NCI-H2107 treated with DMSO at 0.1 percent for 48 hours (cell line): ENCODE results near the gene EHBP1L1.

ENCODE experiments used
- DNase-seq: peaks from one replicate; lab custom pipeline; 2025; ENCODE audit not compliant: unreplicated experiment; lab: John Stamatoyannopoulos, UW

Gene EHBP1L1

GRCh38 chr11:65592858-65593517, 17.1 kb downstream of the EHBP1L1 start:
- DNase-seq: no peak

- no peak for DNase-seq
These were observed 17.9 kb downstream of the EHBP1L1 start for GRCh38 chr11:65593518-65594414.

GRCh38 chr11:65595131-65595530, 19.3 kb downstream of the EHBP1L1 start:
- DNase-seq: no peak

GRCh38 chr11:65595543-65596281, 19.9 kb downstream of the EHBP1L1 start, which contains the start of gene KCNK7:
Gene KCNK7, minus strand, starts transcription at chr11:65595800. Its CDS starts 28 bp downstream, at chr11:65595772.
- no peak for DNase-seq

- DNase-seq: no peak
These were observed 20.7 kb downstream of the EHBP1L1 start for GRCh38 chr11:65596520-65596919.

- no peak for DNase-seq
These were observed 22.4 kb downstream of the EHBP1L1 start for GRCh38 chr11:65598258-65598699.

- no peak for DNase-seq
These were observed 23.5 kb downstream of the EHBP1L1 start for GRCh38 chr11:65599216-65599954.

GRCh38 chr11:65599955-65600246, 24.0 kb downstream of the EHBP1L1 start:
- DNase-seq: no peak

GRCh38 chr11:65604258-65604657, 28.4 kb downstream of the EHBP1L1 start:
- DNase-seq: no peak

- DNase-seq: no peak
These were observed 31.2 kb downstream of the EHBP1L1 start for GRCh38 chr11:65606876-65607613.

GRCh38 chr11:65607614-65608426, 32.0 kb downstream of the EHBP1L1 start:
- DNase-seq: no peak

GRCh38 chr11:65609229-65609628, 33.4 kb downstream of the EHBP1L1 start:
- no peak for DNase-seq

GRCh38 chr11:65609665-65610064, 33.8 kb downstream of the EHBP1L1 start:
- no peak for DNase-seq

- DNase-seq: no peak
These were observed 34.6 kb downstream of the EHBP1L1 start for GRCh38 chr11:65610404-65610803.

- DNase-seq: no peak
These were observed 35.3 kb downstream of the EHBP1L1 start for GRCh38 chr11:65611028-65611757.

- DNase-seq: no peak
These were observed 36.1 kb downstream of the EHBP1L1 start for GRCh38 chr11:65611758-65612603.

- no peak for DNase-seq
These were observed 36.8 kb downstream of the EHBP1L1 start for GRCh38 chr11:65612691-65613090.
